ENCODE measurements around the gene TTLL9.

TTLL9 gene

DNA sequence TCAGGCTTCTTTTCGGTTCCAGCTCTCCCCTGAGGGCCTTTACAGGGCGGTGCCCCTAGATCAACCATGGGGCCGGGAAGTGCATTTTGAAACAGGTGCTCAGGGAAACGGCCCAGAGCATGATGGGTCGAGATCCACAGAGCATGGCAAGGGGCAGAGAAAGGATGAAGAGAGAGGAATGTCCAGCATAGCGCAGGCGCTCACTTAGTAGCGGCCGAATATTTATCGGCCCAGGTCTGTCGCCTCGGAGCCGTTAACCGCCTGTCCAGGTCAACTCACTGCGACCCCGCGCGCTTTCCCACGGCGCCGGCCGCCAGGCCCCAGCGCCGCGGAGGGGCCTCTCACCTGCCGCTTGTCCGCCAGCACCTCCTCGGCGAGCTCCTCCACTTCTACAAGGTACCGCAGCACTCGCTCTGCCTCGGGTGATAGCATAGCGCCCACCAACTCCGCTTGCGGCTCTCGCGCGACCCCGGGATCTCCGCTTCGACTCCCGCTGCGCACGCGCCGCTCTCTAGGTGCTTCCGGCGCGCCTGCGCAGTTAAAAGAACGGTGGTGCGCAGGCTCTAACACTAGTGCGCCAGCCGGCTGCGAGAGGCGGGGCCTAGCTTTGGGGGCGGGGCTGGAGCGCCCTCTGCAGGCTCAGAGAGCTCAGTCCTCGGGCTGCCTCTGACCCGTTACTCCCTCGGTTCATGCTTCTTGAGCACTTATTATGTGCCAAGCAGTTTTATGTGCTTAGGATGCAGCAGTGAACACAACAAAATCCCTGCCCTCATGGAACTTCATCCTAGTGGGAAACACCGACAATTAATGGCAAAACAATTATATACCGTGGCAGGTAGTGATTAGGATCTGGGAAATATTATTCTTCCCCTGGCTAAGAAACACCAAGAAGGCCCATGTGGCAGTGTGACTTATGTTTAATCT, 81.4 kb downstream of the TTLL9 start, which contains the start of gene PDRG1:
Gene PDRG1, minus strand, starts transcription at position 517 of the 924 bp plus-strand sequence. Its CDS starts 85 bp downstream, at position 432.
- peak; percentile 99 for DNase-seq

DNA sequence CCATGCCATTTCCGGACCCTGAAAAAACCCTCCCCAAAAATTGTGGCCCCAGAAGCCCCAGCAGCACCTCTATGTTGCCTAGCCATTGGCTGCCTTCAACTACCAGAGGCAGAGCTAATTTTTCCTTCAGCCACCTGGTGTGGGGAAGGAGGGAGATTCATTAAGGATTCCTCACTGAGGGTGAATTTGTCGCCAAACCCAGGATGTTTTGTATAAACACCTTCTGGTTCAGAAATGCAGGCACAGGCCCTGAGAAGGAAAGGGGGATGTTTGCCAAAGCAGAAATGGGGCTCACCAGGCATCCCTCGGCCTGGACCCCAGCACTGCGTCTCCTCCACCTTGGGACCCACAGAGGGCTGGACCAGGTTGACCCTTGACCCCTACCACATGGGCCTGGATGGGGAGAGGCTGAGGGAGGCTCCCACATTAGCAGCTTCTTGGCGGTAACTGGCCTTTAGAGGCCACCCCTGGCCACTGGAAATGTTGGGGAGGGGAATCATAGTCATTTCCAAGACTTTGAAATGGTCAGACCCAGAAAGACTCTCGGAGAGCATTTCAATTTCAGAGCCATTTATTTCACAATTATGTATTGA, 83.2 kb downstream of the TTLL9 start:
- DNase-seq, result no peak

DNA sequence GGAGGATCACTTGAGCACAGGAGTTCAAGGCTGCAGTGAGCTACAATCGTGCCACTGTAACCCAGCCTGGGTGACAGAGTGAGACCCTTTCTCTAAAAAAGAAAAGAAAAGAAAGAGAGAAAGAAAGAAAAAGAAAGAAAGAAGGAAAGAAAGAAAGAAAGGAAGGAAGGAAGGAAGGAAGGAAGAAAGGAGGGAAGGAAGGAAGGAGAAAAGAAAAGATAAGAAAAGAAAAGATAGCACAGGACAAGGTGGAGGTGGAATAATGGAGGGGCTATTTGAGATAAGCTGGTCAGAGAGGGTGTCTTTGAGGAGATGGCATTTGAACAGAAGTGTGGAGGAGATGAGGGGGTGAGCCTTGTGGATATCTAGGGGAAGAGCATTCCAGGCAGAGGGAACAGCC, 84.1 kb downstream of the TTLL9 start:
- no peak for DNase-seq

DNA sequence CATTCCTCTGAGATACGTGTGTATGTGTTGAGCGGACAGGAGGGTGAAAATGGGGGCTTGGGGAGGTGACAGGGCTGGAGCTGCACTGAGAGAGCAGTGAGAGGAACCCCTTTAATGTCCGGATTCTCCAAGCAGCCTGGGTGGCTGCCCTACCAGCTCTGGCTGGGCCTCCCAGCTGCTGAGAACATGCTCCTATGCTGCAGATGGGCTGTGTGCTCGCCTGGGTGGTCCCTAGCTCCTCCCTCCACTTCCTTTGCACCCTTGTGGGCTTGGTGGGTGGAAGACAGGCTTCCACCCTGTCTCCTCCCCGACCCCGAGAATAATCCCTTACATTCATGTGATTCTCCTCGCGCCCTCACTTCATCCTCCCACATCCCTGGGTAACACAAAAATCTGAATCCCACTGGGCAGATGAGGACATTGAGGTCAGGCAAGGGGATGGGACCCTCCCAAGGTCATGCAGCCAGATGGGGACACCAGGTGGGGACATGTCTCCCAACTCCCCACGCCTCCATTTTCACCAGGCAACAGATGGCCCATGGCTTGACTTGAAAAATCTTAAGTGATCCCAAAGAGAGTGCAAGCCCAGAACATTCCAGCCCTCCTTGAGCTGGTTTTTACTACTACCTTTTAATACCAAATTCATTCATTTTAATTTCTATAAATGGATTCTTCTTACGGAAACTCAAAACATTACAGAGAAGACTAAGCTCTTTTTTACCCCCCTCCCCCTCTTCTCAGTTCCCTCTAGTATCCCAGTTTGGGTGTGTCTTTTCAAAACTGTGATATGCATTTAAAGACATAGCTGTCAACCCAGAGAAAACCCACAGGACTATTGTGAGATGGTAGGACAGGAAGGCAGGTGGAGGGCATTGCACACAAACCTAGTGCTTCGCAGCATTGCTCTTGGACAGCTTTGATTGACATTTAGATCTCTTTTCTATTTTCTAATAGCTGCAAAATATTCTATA, 86.4 kb downstream of the TTLL9 start:
- DNase-seq, result peak; percentile 89

DNA sequence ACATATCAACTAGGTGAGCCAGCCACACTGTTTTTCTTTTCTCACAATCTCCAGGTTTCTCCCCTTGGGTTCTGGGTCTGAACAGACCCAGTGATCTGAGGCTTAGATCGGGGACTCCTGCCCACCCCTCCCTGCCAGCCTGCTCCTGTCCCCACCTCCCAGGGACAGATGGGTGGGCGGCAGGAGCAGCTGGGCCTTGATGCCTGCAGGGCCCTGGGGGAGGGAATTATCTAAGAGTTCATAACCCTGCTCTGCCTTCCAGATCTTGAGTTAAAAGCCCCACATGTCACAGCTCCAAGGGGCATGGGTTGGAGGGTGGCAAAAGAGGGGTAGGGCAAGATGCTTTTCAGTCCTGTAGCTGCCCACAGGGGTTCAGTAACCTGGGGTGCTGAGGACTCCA, 92.3 kb downstream of the TTLL9 start:
- DNase-seq, result peak; percentile 96

DNA sequence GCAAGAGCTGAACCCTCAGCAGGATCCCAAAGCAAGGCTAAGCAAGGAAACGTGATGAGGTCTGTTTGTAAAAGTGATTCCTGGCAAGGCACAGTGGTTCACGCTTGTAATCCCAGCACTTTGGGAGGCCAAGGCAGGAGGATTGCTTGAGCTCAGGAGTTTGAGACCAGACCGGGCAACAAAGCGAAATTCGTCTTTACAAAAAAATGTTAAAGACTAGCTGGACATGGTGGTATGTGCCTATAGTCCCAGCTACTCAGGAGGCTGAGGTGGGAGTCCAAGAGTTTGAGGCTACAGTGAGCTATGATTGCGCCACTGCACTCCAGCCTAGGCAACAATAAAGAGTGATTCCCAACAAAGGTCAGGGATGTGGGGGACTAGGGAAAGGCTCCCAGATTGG, 93.5 kb downstream of the TTLL9 start:
- no peak for DNase-seq

DNA sequence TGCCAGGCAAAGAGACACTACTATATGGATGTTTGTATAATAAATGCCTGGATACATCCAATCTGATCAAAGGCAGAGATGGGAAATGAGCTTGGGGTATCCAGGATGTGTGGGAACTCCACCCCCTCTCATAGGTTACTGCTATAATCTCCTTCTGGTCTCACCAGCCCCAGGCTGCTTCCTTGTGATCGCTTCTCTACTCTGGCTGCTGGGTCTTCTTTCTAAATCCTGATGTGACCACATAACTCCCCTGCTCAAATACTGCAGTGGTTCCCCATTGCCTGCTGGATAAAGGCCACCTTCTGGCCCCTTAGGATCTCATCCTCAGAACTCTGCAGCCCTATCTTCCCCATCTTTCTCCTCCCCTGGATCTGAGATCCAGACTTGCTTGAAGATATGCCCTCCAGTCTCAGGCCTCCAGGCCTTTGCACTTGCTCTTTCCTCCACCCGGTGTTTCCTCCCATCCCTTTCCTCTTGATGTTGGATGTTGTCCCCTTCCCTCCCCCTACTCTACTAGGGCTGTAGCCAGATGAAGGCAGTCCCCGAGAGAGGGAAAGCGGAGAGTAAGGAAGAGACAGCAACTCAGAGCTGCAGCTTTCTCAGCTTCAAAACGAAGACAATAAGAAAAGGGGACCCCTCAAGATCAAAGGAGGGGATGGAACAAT, 96.7 kb downstream of the TTLL9 start:
- peak; percentile 41 for DNase-seq

DNA sequence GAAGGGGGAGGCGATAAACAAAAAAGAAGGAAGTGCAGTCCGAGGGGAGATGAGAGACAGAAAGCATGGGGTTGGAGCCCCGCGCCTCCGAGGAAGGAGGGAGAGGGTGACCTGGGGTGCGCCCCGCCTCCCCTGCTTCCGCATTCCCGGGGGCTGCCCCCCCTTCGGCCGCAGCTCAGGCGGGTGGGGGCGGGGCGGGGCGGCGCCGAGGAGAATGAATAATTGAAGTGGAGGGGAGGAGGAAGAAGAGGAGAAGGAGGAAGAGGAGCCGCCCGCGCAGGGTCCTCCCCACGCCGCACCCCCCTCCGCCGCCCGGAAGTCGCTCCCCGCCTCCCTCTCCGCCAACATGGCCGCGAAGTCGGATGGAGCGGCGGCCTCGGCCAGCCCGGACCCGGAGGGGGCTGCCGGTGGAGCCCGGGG, 97.4 kb downstream of the TTLL9 start, which contains the start of gene XKR7:
Gene XKR7, plus strand, starts transcription at position 322 of the 420 bp plus-strand sequence. Its CDS starts 25 bp downstream, at position 347.
- peak; percentile 90 for DNase-seq

DNA sequence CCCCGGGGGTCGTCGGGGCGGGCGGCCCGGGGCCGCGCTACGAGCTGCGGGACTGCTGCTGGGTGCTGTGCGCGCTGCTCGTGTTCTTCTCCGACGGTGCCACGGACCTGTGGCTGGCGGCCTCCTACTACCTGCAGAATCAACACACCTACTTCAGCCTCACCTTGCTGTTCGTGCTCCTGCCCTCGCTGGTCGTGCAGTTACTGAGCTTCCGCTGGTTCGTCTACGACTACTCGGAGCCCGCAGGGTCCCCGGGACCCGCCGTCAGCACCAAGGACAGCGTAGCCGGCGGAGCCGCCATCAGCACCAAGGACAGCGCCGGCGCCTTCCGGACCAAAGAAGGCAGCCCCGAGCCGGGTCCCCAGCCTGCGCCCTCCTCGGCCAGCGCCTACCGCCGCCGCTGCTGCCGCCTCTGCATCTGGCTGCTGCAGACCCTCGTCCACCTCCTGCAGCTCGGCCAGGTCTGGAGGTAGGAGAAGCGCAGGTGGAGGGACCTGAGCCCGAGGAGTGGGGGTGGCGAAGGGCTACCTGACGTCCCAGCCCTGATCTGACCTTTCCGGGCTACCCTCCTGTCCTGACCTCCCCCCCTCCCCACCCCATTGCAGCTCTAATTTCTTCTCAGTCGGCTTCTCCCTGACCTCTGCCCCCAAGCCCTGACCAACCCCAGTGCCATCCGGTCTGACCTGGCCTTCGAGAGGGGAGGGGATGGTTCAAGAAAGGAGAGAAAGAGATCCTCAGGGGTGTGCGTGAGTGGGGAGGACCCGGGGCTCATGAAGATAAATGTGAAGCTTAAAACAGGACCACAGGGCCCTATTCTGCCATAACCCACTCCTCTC, 98.1 kb downstream of the TTLL9 start:
- DNase-seq, result peak; percentile 55

DNA sequence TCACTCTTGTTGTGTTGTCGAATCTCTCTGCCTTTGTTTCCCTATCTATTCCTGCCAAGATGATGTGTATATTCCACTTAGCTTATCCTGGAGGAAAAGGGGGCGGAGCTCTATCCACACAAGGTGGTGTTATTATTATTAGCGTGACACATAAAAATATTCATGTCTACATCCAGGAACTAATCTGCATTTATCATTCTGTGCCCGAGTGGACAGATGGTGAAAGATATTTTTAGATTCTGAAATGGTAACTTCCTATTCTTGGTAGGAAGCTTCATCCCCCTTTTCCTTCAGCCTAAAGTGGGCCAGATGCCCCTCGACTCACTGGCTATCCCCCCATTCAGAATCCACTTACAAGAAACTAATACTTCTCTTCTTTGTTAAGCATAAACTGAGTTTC, 99.6 kb downstream of the TTLL9 start:
- DNase-seq, result peak; percentile 44

DNA sequence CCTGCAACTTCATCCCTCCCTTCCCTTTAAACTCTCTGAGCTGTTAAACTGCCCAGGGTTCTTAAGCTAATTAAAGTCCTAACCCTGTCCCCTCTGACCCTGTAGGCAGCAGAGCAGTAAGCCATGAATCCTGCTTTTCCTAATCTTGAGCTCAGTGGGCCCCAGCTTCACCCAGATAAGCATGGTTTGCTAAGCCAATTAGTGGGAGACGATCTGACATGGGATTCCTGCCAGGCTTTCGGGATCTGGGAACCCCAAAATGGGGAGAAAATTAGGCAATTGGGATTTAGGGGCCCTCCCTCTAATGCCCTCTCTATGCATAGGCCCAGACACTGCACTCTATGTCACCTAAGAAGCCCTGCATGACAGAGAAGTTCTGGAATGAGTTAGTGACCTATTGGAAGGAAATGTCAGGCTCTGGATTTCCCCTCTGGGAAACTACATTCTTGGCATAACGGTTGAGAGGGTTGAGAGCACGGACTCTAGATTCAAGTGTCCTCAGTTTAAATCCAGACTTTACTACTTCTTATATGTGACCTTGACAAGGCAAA, 102.1 kb downstream of the TTLL9 start:
- DNase-seq, result no peak

DNA sequence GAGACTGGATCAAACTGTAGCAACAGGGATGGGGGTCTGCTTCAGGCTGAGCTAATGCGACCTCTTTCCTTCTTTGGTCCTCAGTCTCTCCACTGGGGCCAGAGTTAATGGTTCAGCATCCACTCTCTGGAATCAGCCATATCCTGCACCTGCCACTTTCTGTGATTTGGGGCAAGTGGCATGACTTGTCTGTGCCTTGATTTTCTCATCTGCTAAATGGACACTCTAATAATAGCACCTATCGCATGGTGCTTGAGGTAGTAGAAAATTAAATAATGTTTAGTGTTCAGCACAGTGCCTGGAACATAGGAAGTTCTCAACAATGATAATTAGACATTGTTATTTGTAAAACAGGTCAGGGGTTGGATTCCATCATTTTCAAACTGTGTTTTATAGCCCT, 103.9 kb downstream of the TTLL9 start:
- DNase-seq, result no peak

DNA sequence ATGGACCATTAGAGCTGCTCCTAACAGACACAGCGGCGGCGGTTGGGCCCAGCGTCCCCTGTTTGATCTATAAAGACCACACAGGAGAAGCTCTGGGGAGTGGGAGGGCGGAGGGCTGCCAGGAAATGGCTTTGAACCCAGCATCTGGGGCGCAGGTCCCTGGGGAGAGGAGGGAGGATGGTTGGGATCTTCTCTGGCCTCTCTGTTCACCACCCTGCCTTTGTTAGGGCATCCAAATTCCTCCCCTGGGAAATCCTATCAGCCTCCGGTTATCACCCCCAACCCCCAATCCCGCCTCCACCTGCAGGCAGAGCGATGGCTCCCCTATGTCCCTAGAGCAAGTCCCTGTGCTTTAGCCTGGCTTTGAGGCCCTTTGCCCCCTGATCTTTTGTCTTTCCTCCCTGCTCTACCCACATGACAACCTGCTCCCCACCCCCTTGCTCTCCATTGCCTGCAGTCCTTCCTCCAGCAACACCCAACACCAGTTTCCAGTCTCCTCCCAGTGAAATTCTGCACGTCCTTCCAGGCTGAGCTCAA, 104.6 kb downstream of the TTLL9 start:
- peak; percentile 75 for DNase-seq

DNA sequence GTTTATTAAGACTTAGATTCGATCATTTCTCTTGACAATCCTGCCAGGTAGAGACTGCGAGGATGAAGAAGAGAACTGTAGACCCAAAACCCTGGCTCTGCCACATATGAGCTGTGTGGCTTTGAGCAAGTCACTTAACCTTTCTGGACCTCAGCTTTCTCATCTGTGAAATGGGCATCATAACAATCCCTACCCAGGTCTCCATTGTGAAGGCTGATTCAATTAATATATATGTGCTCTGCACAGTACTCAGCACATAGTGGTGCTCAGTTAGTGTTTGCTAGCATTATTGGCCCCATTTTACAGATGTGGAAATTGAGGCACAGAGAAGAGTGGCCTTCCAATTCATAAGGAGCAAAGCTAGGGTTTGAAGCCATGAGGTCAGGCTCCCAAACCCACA, 105.4 kb downstream of the TTLL9 start:
- no peak for DNase-seq

DNA sequence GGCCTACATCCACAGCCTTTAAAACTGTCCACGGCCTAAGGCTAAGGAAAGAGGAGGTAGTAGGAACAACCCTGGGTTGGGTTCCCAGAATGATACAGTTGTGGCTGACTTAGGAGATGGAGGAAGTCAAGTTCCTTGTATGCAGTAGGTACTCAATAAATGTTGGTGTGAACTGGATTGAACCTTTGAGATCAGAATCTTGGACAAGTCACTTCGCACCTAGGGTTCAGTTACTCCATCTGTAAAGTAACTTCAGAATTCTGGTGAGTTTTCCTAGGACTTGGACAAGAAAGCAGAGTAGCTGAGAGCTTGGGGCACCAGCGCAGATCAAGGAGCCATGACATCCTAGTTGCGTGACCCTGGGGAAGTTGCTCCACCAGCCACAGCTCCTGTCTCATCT, 106.6 kb downstream of the TTLL9 start:
- DNase-seq, result no peak

DNA sequence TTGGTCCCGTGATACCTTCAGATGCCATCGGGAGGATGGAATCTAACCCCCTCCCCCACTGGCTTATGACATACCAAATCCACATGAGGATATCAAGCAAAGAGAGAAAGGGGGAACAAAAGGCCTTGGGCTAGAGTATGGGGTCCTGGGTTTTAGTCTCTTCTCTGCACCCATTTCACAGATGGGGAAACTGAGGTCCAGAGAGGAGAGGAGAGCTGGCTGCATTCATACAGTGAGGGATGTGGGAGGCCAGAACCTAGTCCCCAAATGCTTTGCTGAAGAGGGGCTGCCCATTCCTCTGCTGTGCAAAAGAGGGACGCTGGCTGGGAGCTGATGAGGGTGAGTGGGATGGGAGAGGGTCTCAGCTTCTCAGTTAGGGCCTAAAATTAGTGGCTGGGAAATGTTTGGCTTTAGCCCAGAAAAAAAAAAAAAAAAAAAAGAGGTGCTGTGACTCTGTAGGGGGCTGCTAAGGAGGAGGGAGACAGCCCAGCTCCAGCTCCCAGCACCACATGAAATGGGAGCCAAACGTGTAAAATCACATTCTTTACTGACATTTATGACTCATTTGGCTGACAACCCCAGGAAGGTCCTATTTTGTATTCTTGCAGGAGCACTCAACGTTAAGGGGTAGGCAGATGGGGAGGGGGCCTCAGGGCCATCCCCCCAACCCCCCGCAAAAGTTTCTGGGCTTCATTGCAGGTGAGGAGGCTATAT, 109.4 kb downstream of the TTLL9 start:
- DNase-seq, result no peak

DNA sequence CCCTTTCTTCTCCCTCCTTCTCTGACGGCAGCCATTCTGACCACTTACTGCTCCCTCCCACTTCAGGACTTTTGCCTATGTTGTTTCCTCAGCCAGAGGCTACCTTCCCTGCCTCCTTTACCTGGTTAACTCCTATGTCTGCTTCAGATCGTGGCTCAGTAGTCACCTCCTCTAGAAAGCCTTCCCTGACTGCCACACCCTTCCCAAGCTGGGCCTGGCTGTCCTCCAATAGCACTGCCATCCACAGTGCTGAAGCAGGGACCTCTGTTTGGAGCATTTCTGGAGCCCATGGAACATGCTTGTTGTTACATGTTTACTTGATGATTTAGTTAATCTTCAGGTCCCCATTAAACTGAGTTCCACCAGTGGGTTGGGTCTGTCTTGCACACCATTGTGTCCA, 111.3 kb downstream of the TTLL9 start:
- DNase-seq, result no peak

DNA sequence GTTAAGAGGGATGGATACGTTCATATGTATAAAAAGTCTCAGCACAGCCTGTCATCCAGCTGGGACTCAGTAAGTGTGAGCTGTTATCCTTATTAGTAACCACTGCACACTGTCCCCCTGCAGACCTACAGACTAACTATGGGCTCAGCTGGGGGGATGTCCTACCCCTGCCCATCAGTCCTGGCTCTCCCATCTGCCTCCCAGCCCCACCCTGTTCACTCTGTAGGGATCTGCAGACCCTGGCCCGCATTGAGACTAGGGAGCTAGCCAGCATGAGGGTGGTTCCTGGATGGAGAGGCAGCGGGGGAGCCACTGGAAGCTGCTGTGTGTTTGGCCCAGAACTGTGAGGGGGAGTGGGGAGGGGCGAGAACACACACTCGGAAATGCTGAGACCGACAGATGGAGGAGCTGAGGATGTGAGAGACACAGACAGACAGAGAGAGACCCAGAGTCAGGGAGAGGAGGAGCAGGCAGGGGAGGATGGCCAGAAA, 114.6 kb downstream of the TTLL9 start:
- DNase-seq, result peak; percentile 94

DNA sequence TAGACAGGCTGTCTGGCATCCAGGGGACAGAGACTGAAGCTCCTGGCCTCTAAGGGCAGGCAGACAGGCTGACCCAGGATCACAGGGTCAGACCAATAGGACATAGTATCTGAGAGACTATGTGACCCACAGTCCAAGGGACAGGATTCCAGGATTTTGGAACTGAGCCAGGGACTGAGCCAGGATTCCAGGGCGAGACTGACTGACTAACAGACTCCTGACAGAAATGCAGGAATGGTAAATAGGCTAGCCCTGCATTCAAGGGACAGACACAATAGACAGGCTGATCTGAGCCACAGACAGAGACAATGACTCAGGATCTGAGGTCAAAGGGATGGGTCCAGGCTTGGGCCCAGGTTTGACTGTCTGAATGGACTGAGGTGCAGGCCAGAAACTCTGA, 117.3 kb downstream of the TTLL9 start:
- DNase-seq, result peak; percentile 20
